Measurements from ENCODE around the gene RPS17.
"Not testable (repeated sequence)": the region's sequence is repeated elsewhere in the genome, so short reads cannot be mapped to it uniquely, and the experiment has no call there.

The RPS17 gene

GRCh38 chr15:82537351-82537908 is 2.8 kb downstream of the RPS17 start:
- FAIRE-seq = no peak

DNA sequence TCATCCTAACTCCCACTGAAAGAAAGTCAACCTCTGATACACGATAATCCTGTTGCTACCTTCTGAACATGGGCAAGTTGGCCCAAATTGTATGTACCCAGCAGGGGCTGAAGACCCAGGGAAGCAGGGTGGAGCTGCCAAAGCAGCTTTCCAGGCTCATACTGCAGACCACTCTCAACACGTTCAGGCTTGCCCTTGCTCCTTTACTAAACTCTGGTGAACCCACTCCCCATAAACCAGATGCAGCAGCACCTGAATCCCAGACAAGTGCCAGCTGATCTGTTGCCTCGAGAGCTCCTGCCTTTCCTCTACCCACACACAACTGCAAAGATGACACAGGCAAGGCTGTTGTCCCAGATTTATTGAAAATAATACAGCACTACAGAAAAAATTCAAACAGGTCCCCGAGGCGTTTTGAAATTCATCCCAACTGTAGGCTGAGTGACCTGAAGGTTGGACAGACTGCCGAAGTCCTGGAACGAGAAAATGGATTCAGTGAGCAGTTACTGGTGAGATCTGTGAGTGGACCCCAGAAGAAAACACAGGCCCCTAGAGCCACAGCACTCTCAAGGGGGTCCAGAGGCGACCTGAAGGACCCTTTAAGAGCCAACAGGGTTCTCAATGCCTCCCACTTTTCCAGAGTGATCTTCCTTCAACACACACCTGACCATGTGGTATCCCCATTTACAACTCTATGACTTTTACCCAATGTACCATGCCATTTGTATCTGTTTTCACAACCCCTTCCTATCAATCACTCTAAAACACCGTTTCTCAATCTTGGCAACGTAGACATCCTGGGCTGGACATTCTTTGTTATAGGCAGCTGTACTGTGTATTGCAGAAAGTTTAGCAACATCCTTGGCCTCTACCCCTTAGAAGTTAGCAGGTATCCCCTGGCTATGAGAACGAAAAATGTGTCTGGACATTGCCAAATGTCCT is 3.6 kb downstream of the RPS17 start:
- FAIRE-seq (no peak), DNase-seq (ENCODE audit: insufficient read length, low spot score) (no peak)
- TF ChIP-seq POLR2A (IDR thresholded peaks at IDR 0.05; ENCODE audit: low read depth, low read length) (peak; percentile 39), PAX5 (IDR thresholded peaks at IDR 0.05; ENCODE audit: insufficient read depth, low read length, severe bottlenecking) (no peak), POLR2AphosphoS5 (IDR thresholded peaks at IDR 0.05; ENCODE audit: low read depth, low read length) (peak; percentile 51), POU2F2 (IDR thresholded peaks at IDR 0.05; ENCODE audit: low read depth, low read length) (no peak), SPI1 (IDR thresholded peaks at IDR 0.05; ENCODE audit: low read depth, low read length) (no peak)

More at GRCh38 chr15:82537351-82537908, 2.8 kb downstream of the RPS17 start:
- no peak for DNase-seq (ENCODE audit: insufficient read length, low spot score)
- TF ChIP-seq POLR2A (IDR thresholded peaks at IDR 0.05; ENCODE audit: low read depth, low read length) = no peak
- TF ChIP-seq PAX5 (IDR thresholded peaks at IDR 0.05; ENCODE audit: insufficient read depth, low read length, severe bottlenecking) = no peak
- no peak for TF ChIP-seq POU2F2 (IDR thresholded peaks at IDR 0.05; ENCODE audit: low read depth, low read length)

DNA sequence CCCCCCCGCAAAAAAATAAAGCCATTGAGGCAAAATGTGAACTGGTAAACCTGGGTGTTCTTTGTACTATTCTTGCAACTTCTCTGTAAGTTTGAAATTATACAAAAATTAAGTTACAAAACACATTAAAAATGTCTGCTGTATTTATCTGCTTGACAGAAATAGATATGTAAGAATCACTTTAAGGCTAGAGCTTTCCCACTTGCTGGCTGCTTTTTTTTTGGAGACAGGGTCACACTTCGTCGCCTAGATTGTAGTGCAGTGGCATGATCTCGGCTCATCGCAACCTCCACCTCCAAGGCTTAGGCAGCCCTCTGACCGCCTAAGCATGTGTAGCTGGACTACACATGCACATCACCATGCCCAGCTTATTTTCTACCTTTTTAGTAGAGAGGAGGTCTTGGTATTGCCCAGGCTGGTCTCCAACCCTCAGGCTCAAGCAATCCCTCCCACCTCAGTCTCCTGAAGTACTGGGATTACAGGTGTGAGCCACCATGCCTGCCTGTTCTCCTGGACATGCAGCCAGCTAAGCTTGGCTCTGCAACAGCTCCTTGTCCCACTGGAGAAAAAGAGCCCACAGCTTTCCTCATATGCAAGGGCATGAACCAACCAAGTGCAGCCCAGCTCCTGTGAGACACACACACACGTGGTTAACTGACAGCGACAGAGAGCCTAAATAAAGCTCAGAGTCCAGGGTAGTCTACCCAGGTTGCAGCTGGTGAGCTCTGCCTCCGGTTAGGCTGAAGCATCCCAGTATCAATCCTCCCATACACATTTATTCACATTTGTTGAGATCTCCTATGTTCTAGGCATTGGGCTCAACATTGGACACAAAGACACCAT is 4.5 kb downstream of the RPS17 start:
- DNase-seq (ENCODE audit: insufficient read length, low spot score) = no peak
- TF ChIP-seq SPI1 (IDR thresholded peaks at IDR 0.05; ENCODE audit: low read depth, low read length) (no peak), POU2F2 (IDR thresholded peaks at IDR 0.05; ENCODE audit: low read depth, low read length) (peak; percentile 55; the same call in 1 of the 2 replicates), POLR2A (IDR thresholded peaks at IDR 0.05; ENCODE audit: low read depth, low read length) (peak; percentile 80; the same call in 1 of the 2 replicates), PAX5 (IDR thresholded peaks at IDR 0.05; ENCODE audit: insufficient read depth, low read length, severe bottlenecking) (no peak), TAF1 (IDR thresholded peaks at IDR 0.05; ENCODE audit: low read depth, low read length) (no peak), POLR2AphosphoS5 (IDR thresholded peaks at IDR 0.05; ENCODE audit: low read depth, low read length) (peak; percentile 94)
- FAIRE-seq = no peak

DNA sequence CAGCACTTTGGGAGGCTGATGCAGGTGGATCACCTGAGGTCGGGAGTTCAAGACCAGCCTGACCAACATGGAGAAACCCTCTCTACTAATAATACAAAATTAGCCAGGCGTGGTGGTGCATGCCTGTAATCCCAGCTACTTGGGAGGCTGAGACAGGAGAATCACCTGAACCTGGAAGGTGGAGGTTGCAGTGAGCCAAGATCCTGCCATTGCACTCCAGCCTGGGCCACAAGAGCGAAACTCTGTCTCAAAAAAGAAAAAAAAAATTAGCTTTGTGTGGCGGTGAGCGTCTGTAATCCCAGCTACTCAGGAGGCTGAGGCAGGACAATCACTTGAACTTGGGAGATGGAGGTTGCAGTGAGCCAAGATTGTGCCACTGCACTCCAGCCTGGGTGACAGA is 5.1 kb downstream of the RPS17 start:
- FAIRE-seq = not testable (repeated sequence)

GRCh38 chr15:82534457-82534861 is 5.8 kb downstream of the RPS17 start:
- not testable (repeated sequence) for FAIRE-seq; DNase-seq (ENCODE audit: insufficient read length, low spot score)

More for the DNA sequence above, 5.1 kb downstream of the RPS17 start:
- DNase-seq (ENCODE audit: insufficient read length, low spot score) = not testable (repeated sequence)

DNA sequence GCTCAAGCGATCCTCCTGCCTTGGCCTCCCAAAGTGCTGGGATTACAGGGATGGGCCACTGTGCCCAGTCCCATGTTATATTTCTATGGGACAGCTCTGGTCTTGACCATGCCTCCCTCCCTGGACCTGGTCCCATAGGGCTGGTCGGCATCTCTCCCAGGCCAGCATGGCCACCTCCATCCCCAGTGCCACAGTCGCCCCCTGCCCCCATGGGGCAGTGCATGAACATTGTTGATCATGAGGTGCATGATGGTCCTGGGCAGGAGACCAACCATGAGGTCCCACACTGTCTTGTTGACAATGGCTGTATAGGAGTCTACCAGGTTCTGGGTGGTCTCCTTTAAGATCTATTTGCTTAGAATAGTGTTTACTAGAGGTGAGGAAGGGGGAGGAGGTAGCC is 6.5 kb downstream of the RPS17 start:
- DNase-seq (ENCODE audit: insufficient read length, low spot score) (no peak), FAIRE-seq (no peak)
- TF ChIP-seq POLR2AphosphoS5 (IDR thresholded peaks at IDR 0.05; ENCODE audit: low read depth, low read length) (no peak), TAF1 (IDR thresholded peaks at IDR 0.05; ENCODE audit: low read depth, low read length) (no peak), SPI1 (IDR thresholded peaks at IDR 0.05; ENCODE audit: low read depth, low read length) (no peak), PAX5 (IDR thresholded peaks at IDR 0.05; ENCODE audit: insufficient read depth, low read length, severe bottlenecking) (no peak), POLR2A (IDR thresholded peaks at IDR 0.05; ENCODE audit: low read depth, low read length) (no peak), POU2F2 (IDR thresholded peaks at IDR 0.05; ENCODE audit: low read depth, low read length) (no peak)

DNA sequence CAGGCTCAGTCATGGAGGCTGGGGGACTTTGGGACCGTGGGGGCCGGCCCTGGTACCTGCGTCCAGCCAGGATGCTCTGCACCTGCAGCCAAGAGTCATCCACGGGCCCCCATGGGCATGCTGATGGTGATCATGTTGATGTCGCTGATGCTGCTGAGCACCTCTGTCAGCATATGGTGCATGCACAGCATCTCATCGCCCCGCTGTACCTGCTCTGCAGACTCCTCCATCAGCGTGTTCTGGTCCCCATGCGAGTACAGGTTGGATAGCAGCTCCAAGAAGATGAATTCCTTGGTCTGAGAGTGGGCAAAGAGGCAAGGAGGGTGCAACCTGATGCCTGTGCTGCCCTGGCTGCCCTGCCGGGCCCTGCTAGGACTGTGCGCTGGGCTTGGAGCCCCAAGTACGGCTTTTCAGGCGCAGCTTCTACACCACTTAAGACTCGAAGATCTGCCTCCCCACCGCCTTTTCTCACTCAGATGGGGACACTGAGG is 7.2 kb downstream of the RPS17 start:
- no peak for DNase-seq (ENCODE audit: insufficient read length, low spot score)
- no peak for FAIRE-seq
- no peak for TF ChIP-seq PAX5 (IDR thresholded peaks at IDR 0.05; ENCODE audit: insufficient read depth, low read length, severe bottlenecking)
- no peak for TF ChIP-seq SPI1 (IDR thresholded peaks at IDR 0.05; ENCODE audit: low read depth, low read length)
- no peak for TF ChIP-seq TAF1 (IDR thresholded peaks at IDR 0.05; ENCODE audit: low read depth, low read length)

- FAIRE-seq = no peak
- no peak for TF ChIP-seq POLR2AphosphoS5 (IDR thresholded peaks at IDR 0.05; ENCODE audit: low read depth, low read length)
- TF ChIP-seq POU2F2 (IDR thresholded peaks at IDR 0.05; ENCODE audit: low read depth, low read length) = no peak
- no peak for TF ChIP-seq PAX5 (IDR thresholded peaks at IDR 0.05; ENCODE audit: insufficient read depth, low read length, severe bottlenecking)
- no peak for TF ChIP-seq TAF1 (IDR thresholded peaks at IDR 0.05; ENCODE audit: low read depth, low read length)
- TF ChIP-seq POLR2A (IDR thresholded peaks at IDR 0.05; ENCODE audit: low read depth, low read length) = no peak
- no peak for TF ChIP-seq SPI1 (IDR thresholded peaks at IDR 0.05; ENCODE audit: low read depth, low read length)
These were observed 7.8 kb downstream of the RPS17 start for GRCh38 chr15:82532383-82532990.

DNA sequence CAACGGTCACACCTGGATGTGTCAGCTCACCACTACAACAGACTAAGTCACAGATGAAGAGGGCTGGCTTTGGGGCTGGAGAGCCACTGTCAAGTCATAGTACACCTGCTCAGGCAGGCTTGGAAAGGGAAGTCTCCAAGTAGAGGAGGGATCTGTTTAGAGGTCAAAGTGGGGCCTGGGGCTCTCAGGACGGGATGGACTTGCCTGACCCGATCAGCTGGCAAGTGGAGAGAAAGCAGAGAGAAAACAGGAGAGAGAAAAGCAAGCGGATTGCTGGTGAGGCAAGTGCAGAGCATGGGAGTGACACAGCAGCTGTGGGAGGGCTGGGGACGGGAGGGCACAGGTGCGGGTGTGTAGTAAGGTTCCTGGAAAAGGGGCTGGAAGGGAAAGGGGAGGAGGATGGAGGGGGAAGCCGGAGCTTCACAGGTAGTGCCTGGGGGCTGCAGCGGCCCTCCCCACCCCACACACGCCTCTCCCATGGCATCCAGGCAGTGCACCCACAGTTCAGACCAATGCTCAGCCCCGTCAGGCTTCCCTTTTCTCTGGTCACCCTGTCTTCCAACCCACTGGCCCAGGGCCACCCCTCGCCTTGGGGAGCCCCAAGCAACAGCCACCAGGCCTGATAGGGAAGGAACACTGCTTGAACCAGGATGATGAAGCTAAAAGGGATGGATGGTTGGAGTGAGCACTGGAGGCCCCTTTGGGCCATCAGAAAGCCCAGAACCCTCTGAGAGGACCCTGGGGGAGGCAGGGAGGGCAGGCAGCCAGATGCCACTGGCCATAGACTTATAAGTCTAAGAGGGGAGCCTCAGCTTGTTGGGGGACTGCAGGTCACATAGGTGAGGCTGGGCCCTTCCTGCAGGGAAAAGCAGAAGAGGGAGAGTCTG is 8.5 kb downstream of the RPS17 start:
- FAIRE-seq = no peak
- DNase-seq (ENCODE audit: insufficient read length, low spot score) = no peak
- no peak for TF ChIP-seq POU2F2 (IDR thresholded peaks at IDR 0.05; ENCODE audit: low read depth, low read length)
- no peak for TF ChIP-seq PAX5 (IDR thresholded peaks at IDR 0.05; ENCODE audit: insufficient read depth, low read length, severe bottlenecking)
- TF ChIP-seq POLR2A (IDR thresholded peaks at IDR 0.05; ENCODE audit: low read depth, low read length) = no peak
- no peak for TF ChIP-seq SPI1 (IDR thresholded peaks at IDR 0.05; ENCODE audit: low read depth, low read length)
- no peak for TF ChIP-seq TAF1 (IDR thresholded peaks at IDR 0.05; ENCODE audit: low read depth, low read length)
- no peak for TF ChIP-seq POLR2AphosphoS5 (IDR thresholded peaks at IDR 0.05; ENCODE audit: low read depth, low read length)

More at GRCh38 chr15:82532383-82532990, 7.8 kb downstream of the RPS17 start:
- DNase-seq (ENCODE audit: insufficient read length, low spot score) = no peak

All from GM12891 (cell line).